HepG2 (cell line): ENCODE measurements around the gene AGAP3. TPM values are rescaled to one million over a fixed set of nuclear protein-coding genes. Genes with fewer than 3 reads are reported as not detected.

ENCODE experiments used
- FIP1L1 ChIP-seq: fragments of 200-400 bp; formaldehyde crosslinking; IDR thresholded peaks from 2 replicates; pipeline ENCODE4 v1.6.1; 2018; ENCODE audit warnings: low read depth, mild to moderate bottlenecking, low read length, moderate library complexity, borderline replicate concordance; ENCODE audit not compliant: insufficient read depth
- FOXC1 ChIP-seq: sonication (generic); formaldehyde crosslinking; IDR thresholded peaks from 2 replicates; pipeline ENCODE4 v1.8.0; 2022; ENCODE audit warnings: mild to moderate bottlenecking, missing genetic modification reagents, borderline replicate concordance
- GABPB1 ChIP-seq: IDR thresholded peaks from 2 replicates; pipeline ENCODE4 v1.6.1; 2016; ENCODE audit warnings: mild to moderate bottlenecking, missing genetic modification reagents, moderate library complexity, missing compliant biosample characterization
- IRX3 ChIP-seq: sonication (generic); formaldehyde crosslinking; IDR thresholded peaks from 2 replicates; pipeline ENCODE4 v1.8.1; 2023; ENCODE audit warnings: mild to moderate bottlenecking, low read depth, missing genetic modification reagents, borderline replicate concordance
- KAT8 ChIP-seq: IDR thresholded peaks from 2 replicates; pipeline ENCODE4 v1.6.1; 2016; ENCODE audit warnings: missing genetic modification reagents, missing compliant biosample characterization
- KDM2A ChIP-seq: sonication (generic); formaldehyde crosslinking; IDR thresholded peaks from 2 replicates; pipeline ENCODE4 v1.4.0; 2020; ENCODE audit warnings: low read depth, missing genetic modification reagents, borderline replicate concordance
- KDM4B ChIP-seq: sonication (generic); formaldehyde crosslinking; IDR thresholded peaks from 2 replicates; pipeline ENCODE4 v1.4.0; 2020; ENCODE audit warnings: missing genetic modification reagents
- KDM5A ChIP-seq: fragments of 200-600 bp; sonication (generic); IDR thresholded peaks from 2 replicates; pipeline ENCODE4 v1.7.0; 2018; ENCODE audit warnings: antibody characterized with exemption, mild to moderate bottlenecking, low read length, borderline replicate concordance
- MIER2 ChIP-seq: IDR thresholded peaks from 2 replicates; pipeline ENCODE4 v1.6.1; 2016; ENCODE audit warnings: missing biosample characterization, missing genetic modification reagents
- PHF8 ChIP-seq: sonication (generic); formaldehyde crosslinking; IDR thresholded peaks from 2 replicates; pipeline ENCODE4 v1.5.0; 2020; ENCODE audit warnings: missing genetic modification reagents
- PPARG ChIP-seq: conservative IDR thresholded peaks from 2 replicates; pipeline ENCODE4 v1.6.1; 2016; ENCODE audit warnings: missing biosample characterization, missing genetic modification reagents
- PRPF4 ChIP-seq: fragments of 200-400 bp; formaldehyde crosslinking; IDR thresholded peaks from 2 replicates; pipeline ENCODE4 v1.6.1; 2016; ENCODE audit warnings: low read length, low read depth; ENCODE audit not compliant: poor library complexity, severe bottlenecking
- SMARCC2 ChIP-seq: fragments of 450-650 bp; IDR thresholded peaks from 2 replicates; pipeline ENCODE4 v1.6.1; 2017; ENCODE audit warnings: antibody characterized with exemption, mild to moderate bottlenecking
- TEF ChIP-seq: sonication (generic); formaldehyde crosslinking; IDR thresholded peaks from 2 replicates; pipeline ENCODE4 v1.5.0; 2020; ENCODE audit warnings: missing genetic modification reagents
- THAP11 ChIP-seq: IDR thresholded peaks from 2 replicates; pipeline ENCODE4 v1.6.1; 2016; ENCODE audit warnings: missing biosample characterization, missing genetic modification reagents
- UBTF ChIP-seq: sonication (generic); formaldehyde crosslinking; IDR thresholded peaks from 2 replicates; pipeline ENCODE4 v1.4.0; 2020; ENCODE audit warnings: mild to moderate bottlenecking, missing genetic modification reagents
- ZBTB4 ChIP-seq: sonication (generic); formaldehyde crosslinking; IDR thresholded peaks from 2 replicates; pipeline ENCODE4 v1.4.0; 2020; ENCODE audit warnings: missing genetic modification reagents, mild to moderate bottlenecking, borderline replicate concordance
- ZFX ChIP-seq: sonication (generic); formaldehyde crosslinking; IDR thresholded peaks from 2 replicates; pipeline ENCODE4 v1.4.0; 2020; ENCODE audit warnings: mild to moderate bottlenecking, low read depth, missing genetic modification reagents, moderate library complexity
- ZNF282 ChIP-seq: fragments of 450-650 bp; IDR thresholded peaks from 2 replicates; pipeline ENCODE4 v1.6.1; 2018; ENCODE audit not compliant: partially characterized antibody
- ZNF33B ChIP-seq: sonication (generic); formaldehyde crosslinking; IDR thresholded peaks from 2 replicates; pipeline ENCODE4 v1.5.1; 2020; ENCODE audit warnings: mild to moderate bottlenecking, missing genetic modification reagents
- ZNF350 ChIP-seq: sonication (generic); formaldehyde crosslinking; IDR thresholded peaks from 2 replicates; pipeline ENCODE4 v1.4.0; 2020; ENCODE audit warnings: mild to moderate bottlenecking, low read depth, missing genetic modification reagents, borderline replicate concordance
- ZNF446 ChIP-seq: sonication (generic); formaldehyde crosslinking; IDR thresholded peaks from 2 replicates; pipeline ENCODE4 v1.5.0; 2020; ENCODE audit warnings: mild to moderate bottlenecking, missing genetic modification reagents
- ZNF878 ChIP-seq: sonication (generic); formaldehyde crosslinking; IDR thresholded peaks from 2 replicates; pipeline ENCODE4 v1.8.1; 2023; ENCODE audit warnings: mild to moderate bottlenecking, missing genetic modification reagents, moderate library complexity
- ZNF879 ChIP-seq: sonication (generic); formaldehyde crosslinking; IDR thresholded peaks from 2 replicates; pipeline ENCODE4 v1.8.1; 2023; ENCODE audit warnings: missing genetic modification reagents
- polyA plus RNA-seq, 8 experiments: library from polyadenylated mRNA; depleted of rRNA in 3 of 8; stranded (reverse) in 7 of 8; unstranded in 1 of 8; fragments of >200 nt; fragmentation: Illumina TruSeq in 4 of 8; extraction: Trizol in 4 of 8; gene quantifications; 2 replicates each; pipeline versions ENCODE4 v1.2.1 to v1.2.3, GENCODE V29; 2011 to 2016; ENCODE audit warnings: low read depth in 4 of 8, missing spikeins in 1 of 8, mixed read lengths in 1 of 8; ENCODE audit not compliant: insufficient read depth in 1 of 8
- total RNA-seq, 5 experiments: library from RNA; depleted of rRNA; stranded (reverse); fragments of >200 nt; fragmentation: Illumina TruSeq; extraction: Trizol; gene quantifications; 2 replicates each; pipeline ENCODE4 v1.2.3, GENCODE V29; 2016; ENCODE audit warnings: low read depth in 1 of 5

The AGAP3 gene
- total and polyA plus RNA-seq, 2 of the 13 experiments (the other 11 are each of a cell fraction or from before 2014, with no cell fraction given): 31.3 to 61.4 TPM

- peak; percentile 43 for TF ChIP-seq UBTF (CRISPR knock-in tag)
- peak; percentile 43; the same call in 1 of the 2 replicates for TF ChIP-seq KDM2A
- no peak for TF ChIP-seq ZNF446
- no peak for TF ChIP-seq KDM5A
- no peak for TF ChIP-seq FIP1L1
- TF ChIP-seq IRX3 (CRISPR knock-in tag): no peak
- peak; percentile 67; the same call in 1 of the 2 replicates for TF ChIP-seq THAP11 (CRISPR knock-in tag)
- TF ChIP-seq TEF (CRISPR knock-in tag): peak; percentile 45; the same call in 1 of the 2 replicates
- no peak for TF ChIP-seq KDM4B (CRISPR knock-in tag)
- TF ChIP-seq ZNF282: no peak
- 0 out of 2 replicates have a peak, but pooled peaks have one; percentile 27 for TF ChIP-seq PPARG (CRISPR knock-in tag)
- TF ChIP-seq KAT8 (CRISPR knock-in tag): 0 out of 2 replicates have a peak, but pooled peaks have one; percentile 38
- no peak for TF ChIP-seq ZNF878 (CRISPR knock-in tag)
- TF ChIP-seq ZNF33B (CRISPR knock-in tag): no peak
- TF ChIP-seq MIER2 (CRISPR knock-in tag): no peak
- TF ChIP-seq ZBTB4 (CRISPR knock-in tag): 0 out of 2 replicates have a peak, but pooled peaks have one; percentile 19
- peak; percentile 34; the same call in 1 of the 2 replicates for TF ChIP-seq PHF8 (CRISPR knock-in tag)
- TF ChIP-seq SMARCC2: no peak
- peak; percentile 22; the same call in 1 of the 2 replicates for TF ChIP-seq ZFX (CRISPR knock-in tag)
- TF ChIP-seq PRPF4: no peak
- no peak for TF ChIP-seq GABPB1 (CRISPR knock-in tag)
- TF ChIP-seq ZNF879 (CRISPR knock-in tag): no peak
- TF ChIP-seq FOXC1 (CRISPR knock-in tag): no peak
- 0 out of 2 replicates have a peak, but pooled peaks have one; percentile 23 for TF ChIP-seq ZNF350 (CRISPR knock-in tag)
Measured at GRCh38 chr7:151088856-151089699, 2.8 kb downstream of the AGAP3 start (continued).
